GM19328 (cell line): ENCODE results near the gene ATP5F1D.
"Not testable (repeated sequence)": the region's sequence is repeated elsewhere in the genome, so short reads cannot be mapped to it uniquely, and the experiment has no call there.

Experiments used
- ATAC-seq: cut with Tn5 transposase; IDR thresholded peaks from one replicate; pipeline ENCODE4 v1.9.1; 2021; ENCODE audit warnings: mild to moderate bottlenecking, moderate library complexity; ENCODE audit not compliant: unreplicated experiment

Gene ATP5F1D

GRCh38 chr19:1241417-1242095 lies at the start of gene ATP5F1D:
Gene ATP5F1D, plus strand, starts transcription at chr19:1241751. Its CDS starts 100 bp downstream, at chr19:1241851.
- ATAC-seq: peak; percentile 52

- ATAC-seq: no peak
These were observed 42.0 kb upstream of the ATP5F1D start for GRCh38 chr19:1199531-1199930.

- not testable (repeated sequence) for ATAC-seq
These were observed 40.9 kb upstream of the ATP5F1D start for GRCh38 chr19:1200614-1201013.

GRCh38 chr19:1205114-1206099 lies 36.1 kb upstream of the ATP5F1D start, which contains the start of gene STK11:
Gene STK11, plus strand, starts transcription at chr19:1205778. Its CDS starts 1,136 bp downstream, at chr19:1206914.
- ATAC-seq: peak; percentile 90

- ATAC-seq: no peak
These were observed 35.2 kb upstream of the ATP5F1D start for GRCh38 chr19:1206150-1206863.

GRCh38 chr19:1206864-1207450 lies 34.6 kb upstream of the ATP5F1D start:
- ATAC-seq: no peak

DNA sequence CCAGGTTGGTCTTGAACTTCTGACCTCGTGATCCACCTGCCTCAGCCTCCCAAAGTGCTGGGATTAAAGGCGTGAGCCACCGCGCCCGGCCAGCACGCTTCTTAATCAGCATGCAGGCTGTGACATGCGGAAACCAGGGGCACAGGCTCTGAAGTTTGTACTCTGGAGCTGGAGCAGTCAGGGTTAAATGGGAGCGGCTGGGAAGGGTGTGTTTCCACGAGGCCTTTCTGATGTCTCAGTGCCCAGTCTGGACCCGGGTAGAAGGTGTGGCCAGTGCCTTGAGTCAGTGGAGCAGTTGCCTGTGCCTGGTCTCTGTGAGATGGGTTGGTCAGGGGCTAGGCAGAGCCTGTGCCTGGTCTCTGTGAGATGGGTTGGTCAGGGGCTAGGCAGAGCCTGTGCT lies 32.7 kb upstream of the ATP5F1D start:
- not testable (repeated sequence) for ATAC-seq

GRCh38 chr19:1210227-1210538 lies 31.4 kb upstream of the ATP5F1D start:
- no peak for ATAC-seq

DNA sequence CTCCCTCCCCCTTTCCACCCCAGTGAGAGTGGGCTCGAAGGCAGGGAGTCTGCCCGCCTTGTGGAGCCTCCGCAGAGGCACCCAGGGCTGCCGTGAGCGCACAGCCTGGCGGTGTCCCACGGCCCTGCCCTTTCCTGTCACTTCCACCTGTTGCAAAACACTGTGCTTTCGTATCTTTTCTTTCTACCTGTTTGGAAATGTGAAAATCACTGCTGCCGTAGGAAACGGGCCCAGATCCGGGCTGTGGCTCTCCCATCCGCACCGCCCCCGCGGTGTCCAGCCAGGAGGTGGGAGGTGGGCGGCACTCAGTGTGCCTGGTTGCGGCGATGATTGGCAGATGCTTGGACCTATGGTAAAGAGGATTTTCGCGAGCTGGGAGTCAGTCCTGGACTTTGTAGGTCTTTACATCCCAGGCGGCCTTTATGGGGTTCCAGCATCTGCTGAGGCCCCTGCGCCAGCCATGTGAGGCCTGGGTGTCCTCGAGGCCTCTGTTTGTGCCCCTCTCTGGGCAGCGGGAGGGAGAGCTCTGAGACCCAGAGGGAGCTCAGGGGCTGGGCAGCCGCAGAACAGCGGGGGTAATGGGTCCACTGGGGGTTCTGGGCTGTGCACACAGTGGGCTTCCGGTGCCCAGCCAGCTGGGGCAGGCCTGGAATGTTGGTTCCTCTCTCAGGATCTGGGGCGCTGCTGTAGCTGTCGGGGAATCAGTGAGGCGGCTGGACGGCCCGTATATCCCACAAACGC lies 29.9 kb upstream of the ATP5F1D start:
- no peak for ATAC-seq

DNA sequence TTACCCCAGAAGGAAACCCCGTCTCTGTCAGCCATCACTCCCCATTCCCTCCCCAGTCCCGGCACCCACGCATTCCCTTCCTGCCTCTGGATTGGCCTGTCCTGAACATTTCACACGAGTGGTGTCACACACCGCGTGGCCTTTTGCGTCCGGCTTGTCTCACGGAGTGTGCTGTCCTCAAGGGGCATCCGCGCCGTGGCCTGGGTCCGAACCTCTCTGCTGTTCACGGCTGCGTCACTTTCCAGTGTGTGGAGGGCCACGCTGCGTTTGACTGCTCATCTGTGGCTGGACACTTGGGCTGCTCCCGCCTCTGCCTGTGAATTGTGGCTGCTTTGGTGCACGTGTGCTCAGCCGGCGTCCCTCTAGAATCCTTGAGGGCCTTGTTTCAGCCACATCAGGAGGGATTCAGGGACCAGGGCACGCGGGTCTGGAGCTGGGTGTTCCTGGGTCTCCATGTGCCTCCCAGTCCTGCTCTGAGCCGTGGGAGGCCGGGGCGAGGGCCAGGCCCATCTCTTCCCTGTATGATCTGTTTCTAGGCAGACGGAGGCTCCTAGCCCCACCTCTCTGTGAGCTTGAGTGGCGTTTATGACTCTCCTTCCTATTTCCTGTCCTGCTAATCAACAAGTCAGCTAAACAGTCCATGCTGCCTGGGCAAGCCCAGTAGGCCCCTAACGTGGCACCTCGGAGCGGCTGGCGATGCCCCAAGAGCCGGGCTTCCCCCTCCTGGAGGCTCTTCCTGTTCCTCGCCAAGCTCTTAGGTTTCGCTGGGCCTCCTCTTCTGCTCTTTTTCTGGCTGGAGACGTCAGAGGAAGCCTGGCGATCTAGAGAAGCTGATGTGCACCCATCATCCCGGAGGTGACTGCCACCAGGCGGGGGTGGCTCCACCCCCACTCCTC lies 27.9 kb upstream of the ATP5F1D start:
- no peak for ATAC-seq

DNA sequence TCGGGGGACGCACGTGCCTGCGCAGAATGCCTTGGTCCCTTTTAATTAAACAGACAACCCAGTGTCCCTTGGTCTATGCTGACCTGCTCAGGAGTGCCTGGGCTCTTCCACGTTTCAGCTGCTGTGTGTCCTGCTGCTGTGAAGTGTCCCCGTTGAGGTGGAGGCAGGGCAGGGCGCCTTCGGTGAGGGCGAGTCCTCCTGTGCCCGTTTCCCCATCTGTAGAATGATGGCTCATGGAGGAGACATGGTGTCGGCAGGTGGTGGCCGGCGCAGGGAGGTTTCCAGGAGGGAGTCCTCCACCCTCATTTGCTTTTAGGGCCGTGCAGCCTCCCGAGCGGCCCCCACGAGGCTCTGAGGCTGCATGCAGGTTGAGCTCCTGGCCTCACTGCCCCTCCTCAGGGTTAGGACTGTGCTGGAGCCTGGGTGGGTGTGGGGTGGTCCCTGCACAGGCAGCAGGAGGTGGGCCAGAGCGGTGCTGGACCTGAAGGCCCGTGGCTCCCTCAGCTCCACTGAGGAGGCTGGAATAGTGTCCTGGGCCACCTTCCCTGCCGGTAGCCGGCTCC lies 27.2 kb upstream of the ATP5F1D start:
- no peak for ATAC-seq

DNA sequence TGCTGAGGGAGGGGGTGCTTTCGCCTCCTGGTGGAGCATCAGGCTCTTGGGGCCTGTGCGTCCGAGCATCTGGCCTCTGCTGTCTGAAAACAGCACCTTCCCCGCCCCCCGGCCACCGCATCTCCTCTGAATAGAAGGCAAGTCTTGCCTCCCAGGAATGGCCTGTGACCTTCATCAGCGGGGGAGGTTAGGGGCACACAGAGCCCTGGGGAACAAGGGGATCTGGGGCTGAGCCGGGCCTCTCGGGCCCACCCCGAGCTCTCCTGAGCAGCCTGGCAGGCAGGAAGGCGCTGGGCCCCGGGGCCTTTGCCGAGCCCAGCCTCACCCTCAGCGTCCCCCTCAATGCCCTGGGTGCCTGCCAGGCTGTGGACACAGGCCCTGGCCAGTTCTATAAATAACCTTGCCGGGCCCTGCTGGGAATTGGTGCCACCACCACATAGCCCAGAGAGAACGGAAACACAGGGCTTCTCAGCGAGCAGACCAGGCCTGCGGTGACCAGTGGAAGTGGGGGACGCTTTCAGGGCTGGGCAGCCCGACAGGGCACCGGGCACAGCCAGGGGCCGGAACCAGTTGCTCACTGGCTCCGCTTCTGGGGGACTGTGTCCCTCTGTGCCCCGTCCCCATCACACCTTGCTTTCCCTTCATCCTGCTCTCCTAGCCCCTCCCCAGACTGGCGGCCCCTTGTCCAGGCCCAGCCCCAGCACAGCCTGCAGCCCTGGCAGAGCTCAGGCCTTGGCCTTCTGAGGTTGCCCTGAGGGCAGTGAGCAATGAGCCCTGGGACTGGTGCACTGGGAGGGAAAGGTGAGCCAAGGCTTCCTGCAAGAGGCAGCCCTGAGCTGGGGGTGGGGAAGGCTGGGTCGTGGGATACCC lies 26.5 kb upstream of the ATP5F1D start:
- no peak for ATAC-seq

- no peak for ATAC-seq
These were observed 24.8 kb upstream of the ATP5F1D start for GRCh38 chr19:1216756-1217155.

GRCh38 chr19:1217366-1217765 lies 24.2 kb upstream of the ATP5F1D start:
- ATAC-seq: no peak

- no peak for ATAC-seq
These were observed 22.6 kb upstream of the ATP5F1D start for GRCh38 chr19:1218751-1219567.

DNA sequence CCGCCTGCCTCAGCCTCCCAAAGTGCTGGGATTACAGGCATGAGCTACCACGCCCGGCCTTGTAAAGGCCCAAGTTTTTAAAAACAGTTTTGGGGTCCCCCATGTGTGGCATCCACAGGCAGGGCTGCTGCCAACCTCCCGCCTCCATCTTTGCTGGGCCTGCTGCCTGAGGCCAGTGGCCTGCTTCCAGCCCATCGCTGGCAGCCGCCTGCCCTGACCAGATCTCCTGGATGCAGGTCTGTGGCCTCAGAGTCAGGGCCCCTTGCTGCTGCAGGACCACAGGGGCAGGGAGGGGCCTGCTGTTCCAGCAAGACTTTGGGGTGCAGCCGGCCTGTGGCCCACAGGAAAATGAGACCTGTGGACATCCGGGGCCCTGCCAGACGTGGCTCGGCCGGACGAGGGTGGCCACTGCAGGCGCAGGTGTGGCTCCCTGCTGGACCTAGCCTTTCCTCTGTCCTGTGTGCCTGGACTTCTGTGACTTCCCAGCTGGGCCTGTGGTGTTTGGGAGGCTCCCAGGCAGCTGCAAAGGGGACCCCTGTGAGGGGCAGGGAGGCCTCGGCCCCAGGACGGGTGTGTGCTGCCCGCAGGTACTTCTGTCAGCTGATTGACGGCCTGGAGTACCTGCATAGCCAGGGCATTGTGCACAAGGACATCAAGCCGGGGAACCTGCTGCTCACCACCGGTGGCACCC lies 21.6 kb upstream of the ATP5F1D start:
- ATAC-seq: no peak
